GM12875 (cell line): ENCODE measurements around the gene PRSS27.

Experiments used
- H3K4me3 ChIP-seq: one replicate; pipeline ENCODE4 v1.5.1; 2011; ENCODE audit warnings: low read depth, low read length, control low read depth
- TF ChIP-seq, protein P1 (sequence below): IDR thresholded peaks from 2 replicates; pipeline ENCODE4 v1.5.1; 2011; ENCODE audit warnings: low read depth, mild to moderate bottlenecking, control low read depth, inconsistent platforms, low read length, moderate library complexity, borderline replicate concordance; ENCODE audit not compliant: insufficient read depth

The PRSS27 gene

DNA sequence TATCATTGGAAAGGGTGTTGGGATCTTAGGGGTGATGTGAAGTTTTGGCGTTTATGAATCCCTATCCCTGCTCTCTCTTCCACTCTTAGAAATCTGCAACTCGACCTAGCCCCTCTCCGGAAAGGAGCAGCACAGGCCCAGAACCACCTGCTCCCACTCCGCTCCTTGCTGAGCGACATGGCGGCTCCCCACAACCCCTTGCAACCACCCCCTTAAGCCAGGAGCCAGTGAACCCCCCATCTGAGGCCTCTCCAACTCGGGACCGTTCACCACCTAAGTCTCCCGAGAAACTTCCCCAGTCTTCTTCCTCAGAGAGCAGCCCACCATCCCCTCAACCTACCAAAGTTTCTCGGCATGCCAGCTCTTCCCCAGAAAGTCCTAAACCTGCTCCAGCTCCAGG is 41.4 kb upstream of the PRSS27 start:
- H3K4me3 ChIP-seq = no peak overlapping the region
- TF ChIP-seq, protein P1, sequence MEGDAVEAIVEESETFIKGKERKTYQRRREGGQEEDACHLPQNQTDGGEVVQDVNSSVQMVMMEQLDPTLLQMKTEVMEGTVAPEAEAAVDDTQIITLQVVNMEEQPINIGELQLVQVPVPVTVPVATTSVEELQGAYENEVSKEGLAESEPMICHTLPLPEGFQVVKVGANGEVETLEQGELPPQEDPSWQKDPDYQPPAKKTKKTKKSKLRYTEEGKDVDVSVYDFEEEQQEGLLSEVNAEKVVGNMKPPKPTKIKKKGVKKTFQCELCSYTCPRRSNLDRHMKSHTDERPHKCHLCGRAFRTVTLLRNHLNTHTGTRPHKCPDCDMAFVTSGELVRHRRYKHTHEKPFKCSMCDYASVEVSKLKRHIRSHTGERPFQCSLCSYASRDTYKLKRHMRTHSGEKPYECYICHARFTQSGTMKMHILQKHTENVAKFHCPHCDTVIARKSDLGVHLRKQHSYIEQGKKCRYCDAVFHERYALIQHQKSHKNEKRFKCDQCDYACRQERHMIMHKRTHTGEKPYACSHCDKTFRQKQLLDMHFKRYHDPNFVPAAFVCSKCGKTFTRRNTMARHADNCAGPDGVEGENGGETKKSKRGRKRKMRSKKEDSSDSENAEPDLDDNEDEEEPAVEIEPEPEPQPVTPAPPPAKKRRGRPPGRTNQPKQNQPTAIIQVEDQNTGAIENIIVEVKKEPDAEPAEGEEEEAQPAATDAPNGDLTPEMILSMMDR = no peak

DNA sequence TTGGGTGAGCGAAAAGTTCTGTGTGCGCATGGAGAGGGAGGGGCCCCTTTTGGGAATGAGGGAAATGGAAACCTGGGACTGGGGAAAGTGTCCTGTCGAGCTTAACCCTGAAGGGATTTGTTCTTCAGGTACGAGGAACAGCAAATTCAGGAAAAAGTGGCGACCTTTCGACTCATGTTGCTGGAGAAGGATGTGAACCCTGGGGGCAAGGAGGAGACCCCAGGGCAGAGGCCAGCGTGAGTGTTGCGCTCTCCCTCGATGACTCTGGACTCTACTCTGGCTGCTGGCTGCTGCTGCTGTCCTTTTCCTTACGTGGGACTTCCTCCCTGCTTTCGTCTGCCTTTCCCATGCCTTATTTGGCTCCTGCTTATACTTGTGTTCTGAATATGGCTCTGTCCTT is 37.3 kb upstream of the PRSS27 start:
- TF ChIP-seq, protein P1 = no peak
- no peak overlapping the region for H3K4me3 ChIP-seq

DNA sequence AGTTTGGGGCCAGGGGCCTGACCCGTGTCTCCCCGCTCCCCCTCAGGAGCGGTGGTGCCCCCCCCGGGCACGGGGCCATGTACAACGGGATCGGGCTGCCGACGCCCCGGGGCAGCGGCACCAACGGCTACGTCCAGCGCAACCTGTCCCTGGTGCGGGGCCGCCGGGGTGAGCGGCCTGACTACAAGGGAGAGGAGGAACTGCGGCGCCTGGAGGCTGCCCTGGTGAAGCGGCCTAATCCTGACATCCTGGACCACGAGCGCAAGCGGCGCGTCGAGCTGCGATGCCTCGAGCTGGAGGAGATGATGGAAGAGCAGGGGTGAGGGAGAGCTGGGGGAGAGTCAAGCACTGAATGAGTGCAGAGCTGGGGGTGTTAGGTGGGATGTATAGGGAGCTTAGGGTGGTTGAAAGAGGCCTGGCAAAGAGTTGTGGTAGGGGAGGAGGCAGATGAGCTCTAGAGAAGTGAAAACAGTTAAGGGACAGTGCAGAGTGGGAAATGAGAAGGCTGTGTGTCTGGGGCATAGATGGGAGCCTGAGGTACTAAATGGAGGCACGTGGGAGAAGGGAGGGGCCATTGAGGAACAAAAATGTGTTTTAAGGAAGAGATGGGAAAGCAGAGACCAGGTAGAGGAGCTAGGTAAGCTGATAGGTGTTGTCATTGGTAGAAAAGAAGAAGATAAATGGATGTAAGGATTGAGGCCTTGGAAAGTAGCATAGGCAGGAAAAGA is 36.4 kb upstream of the PRSS27 start:
- H3K4me3 ChIP-seq = no peak overlapping the region
- TF ChIP-seq, protein P1 = no peak

DNA sequence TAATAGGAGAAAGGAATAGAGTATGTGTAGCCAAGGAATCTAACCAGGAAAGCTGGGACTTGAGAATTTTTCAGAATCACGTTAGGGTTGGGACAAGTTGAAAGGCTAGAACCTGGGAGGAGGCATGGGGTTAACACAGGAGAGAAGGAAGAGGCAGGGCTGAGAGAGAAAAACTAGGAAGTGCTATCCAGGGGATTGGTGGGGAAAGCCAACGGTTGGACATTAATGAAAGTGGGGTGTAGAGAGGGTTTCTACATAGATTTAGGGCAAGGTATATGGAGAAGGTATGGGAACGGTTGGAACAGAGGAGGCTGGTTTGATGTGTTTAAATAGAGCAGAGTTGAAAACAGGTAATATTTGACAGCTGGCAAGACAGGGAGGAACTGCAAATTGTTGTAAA is 35.1 kb upstream of the PRSS27 start:
- TF ChIP-seq, protein P1 = no peak
- no peak overlapping the region for H3K4me3 ChIP-seq

DNA sequence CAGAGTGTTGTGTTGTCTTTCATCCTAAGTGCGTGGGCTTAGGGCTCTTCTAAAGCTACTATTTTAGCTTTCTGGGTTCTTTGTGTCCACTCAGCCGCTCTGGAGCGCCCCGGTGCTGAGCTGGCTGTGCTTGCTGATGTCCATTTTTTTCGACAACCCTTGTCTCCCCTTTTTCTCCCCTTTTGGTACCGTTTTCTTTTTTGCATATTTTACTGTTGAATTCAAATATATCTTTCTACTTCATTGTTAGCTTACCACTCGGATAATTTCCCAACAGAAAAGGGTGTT is 33.7 kb upstream of the PRSS27 start:
- TF ChIP-seq, protein P1 = no peak
- H3K4me3 ChIP-seq = peak overlapping the region; percentile 71

DNA sequence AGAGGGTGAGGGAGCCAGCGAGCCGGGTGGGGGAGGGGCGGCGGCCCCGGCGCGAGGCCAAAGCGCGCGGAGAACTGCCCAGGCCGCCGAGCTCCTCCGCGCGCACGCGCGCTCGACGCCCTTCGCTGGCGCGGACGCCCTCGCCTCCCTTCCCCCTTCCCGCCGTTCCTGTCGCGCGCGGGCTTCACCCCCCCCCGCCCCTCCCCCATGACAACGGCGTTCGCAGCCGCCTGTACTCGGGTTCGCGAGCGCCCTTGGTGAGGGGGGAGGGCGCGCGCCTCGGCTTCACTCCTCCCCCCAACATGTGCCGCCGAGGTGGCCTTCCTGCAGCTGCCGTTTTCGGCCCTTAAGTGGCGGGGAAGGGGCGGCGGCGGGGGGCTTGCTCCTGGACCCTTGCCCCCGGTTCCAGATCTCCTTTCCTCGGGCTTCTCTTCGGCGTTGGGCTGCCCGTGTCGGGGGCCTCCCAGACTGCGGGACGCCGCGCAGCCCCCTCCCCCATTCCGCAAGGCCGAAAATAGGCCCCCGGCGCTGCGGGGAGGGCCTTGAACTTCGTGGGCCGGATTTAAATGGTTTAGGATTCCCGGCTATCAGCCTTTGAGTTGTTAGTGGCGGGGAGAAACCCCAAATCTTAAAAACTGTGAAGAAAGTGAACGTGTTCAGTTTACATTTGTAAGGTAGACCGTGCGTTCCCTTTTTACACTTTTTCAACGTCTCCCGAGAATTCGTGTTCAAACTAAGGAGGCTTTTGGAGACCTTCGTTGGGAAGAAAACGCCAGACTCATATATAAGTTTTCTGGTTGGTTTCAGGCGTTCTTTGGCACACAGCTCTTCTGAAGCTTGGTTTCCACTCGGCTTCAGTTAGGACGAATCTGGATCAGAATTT is 33.1 kb upstream of the PRSS27 start:
- peak overlapping the region; percentile 71 for H3K4me3 ChIP-seq
- TF ChIP-seq, protein P1 = no peak
